Measurements from ENCODE around the gene IGFBP1. TPM values are rescaled to one million over a fixed set of nuclear protein-coding genes. Genes with fewer than 3 reads are reported as not detected.

IGFBP1 gene
- total and polyA plus RNA-seq, 9 of the 15 experiments (the other 6 are each of a cell fraction or from before 2014, with no cell fraction given): not detected

DNA sequence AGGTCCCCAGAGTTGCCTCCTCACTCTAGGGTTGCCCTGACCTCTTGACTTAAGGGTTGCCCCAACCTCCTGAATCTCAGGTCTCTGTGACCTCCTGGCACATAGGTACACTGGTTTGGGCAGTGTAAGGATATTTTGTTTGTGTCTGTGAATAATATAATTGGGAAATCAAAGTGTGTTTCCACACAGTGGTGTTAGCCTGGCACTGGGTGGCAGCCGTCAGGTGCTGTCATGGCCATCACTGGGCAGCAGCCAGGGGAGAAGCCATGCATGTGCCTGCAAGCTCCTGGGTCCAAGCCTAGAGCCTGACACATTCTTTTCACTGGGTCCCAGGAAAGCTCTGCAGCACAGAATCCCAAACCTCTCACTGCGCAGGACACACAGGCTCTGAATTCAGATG, 11.8 kb upstream of the IGFBP1 start (continued):
- TF ChIP-seq, protein P1, sequence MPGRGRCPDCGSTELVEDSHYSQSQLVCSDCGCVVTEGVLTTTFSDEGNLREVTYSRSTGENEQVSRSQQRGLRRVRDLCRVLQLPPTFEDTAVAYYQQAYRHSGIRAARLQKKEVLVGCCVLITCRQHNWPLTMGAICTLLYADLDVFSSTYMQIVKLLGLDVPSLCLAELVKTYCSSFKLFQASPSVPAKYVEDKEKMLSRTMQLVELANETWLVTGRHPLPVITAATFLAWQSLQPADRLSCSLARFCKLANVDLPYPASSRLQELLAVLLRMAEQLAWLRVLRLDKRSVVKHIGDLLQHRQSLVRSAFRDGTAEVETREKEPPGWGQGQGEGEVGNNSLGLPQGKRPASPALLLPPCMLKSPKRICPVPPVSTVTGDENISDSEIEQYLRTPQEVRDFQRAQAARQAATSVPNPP (IDR thresholded peaks at IDR 0.05; ENCODE audit: borderline replicate concordance, insufficient read depth, insufficient read length): no peak

DNA sequence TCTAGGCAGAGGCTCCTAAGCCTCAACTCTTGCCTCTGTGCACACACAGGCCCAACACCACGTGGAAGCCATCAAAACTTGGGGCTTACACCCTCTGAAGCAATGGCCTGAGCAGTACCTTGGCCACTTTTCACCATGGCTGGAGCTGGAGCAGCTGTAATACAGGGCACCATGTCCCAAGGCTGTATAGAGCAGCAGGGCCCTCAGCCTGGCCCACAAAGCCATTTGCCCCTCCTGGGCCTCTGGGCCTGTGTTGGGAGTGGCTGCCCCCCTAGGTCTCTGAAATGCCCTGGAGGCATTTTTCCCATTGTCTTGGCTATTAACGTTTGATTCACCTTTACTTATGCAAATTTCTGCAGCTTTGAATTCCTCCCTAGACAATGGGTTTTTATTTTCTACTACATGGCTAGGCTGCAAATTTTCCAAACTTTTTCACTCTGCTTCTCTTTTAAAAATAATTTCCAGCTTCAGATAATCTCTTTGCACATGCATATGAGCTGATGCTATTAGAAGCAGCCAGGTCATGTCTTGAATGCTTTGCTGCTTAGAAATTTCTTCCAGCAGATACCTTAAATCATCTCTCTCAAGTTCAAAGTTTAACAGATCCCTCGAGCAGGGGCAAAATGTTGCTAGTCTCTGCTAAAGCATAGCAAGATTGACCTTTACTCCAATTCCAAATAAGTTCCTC, 9.7 kb upstream of the IGFBP1 start:
- intact Hi-C loops (cut with micrococcal nuclease) (no loop called here), in situ Hi-C loops (cut with MboI) (no loop called here)
- Histone ChIP-seq H3K4me1 (replicated peaks in 1 of 2; ENCODE audit: control insufficient read depth in 2 of 2, insufficient read depth in 2 of 2, low read length in 2 of 2) (no peaks in the 10 kb centered on the region; a peak in 1 of 5 replicates), H3K9me1 (ENCODE audit: control insufficient read depth, insufficient read depth, low read length) (no peaks in the 10 kb centered on the region), H4K20me1 (replicated peaks; ENCODE audit: control insufficient read depth, insufficient read depth, low read length) (no peaks in the 10 kb centered on the region), H3K9ac (ENCODE audit: insufficient read depth in 1 of 2, low read depth in 2 of 2, low read length in 2 of 2) (no peak overlapping the region), H3K27me3 (ENCODE audit: control insufficient read depth in 2 of 2, insufficient read depth in 2 of 2, low read length in 2 of 2) (peaks cover 0 to 12% of the 10 kb centered on the region in 2 experiments; a peak in 1 of 5 replicates), H3K79me2 (ENCODE audit: control insufficient read depth, insufficient read depth, low read length) (no peaks in the 10 kb centered on the region), H3K36me3 (ENCODE audit: control insufficient read depth, insufficient read depth, low read length) (no peaks in the 10 kb centered on the region), H3K9me3 (replicated peaks; ENCODE audit: control insufficient read depth, insufficient read depth, low read depth, low read length) (no peaks in the 10 kb centered on the region), H2AFZ (ENCODE audit: low read depth, low read length) (no peak overlapping the region), H3K4me3 (no peak overlapping the region), H3K4me2 (ENCODE audit: insufficient read depth, low read length) (no peak overlapping the region), H3K27ac (ENCODE audit: extremely low read depth, low read depth, low read length) (no peak overlapping the region)
- FAIRE-seq (no peak), ATAC-seq (no peak), DNase-seq (ENCODE audit: extremely low read depth in 1 of 4, low spot score in 3 of 4) (no peak)
- POLR2A ChIA-PET: interaction anchor here (0.6 kb wide), 1 partner anchor 1359 kb away, joined by 3 read pairs; no protein-coding TSS in a partner anchor
- 2% methylated on average over 3 of the region's 3 CpGs for WGBS (ENCODE audit: insufficient coverage, low coverage, missing lambda C conversion rate)
- CTCF ChIA-PET (ENCODE audit: low intra/inter-chr PET ratio): no interaction called here
- BruUV-seq (replicated peaks): no TSS peak
- TF ChIP-seq ZC3H4 (CRISPR knock-in tag; IDR thresholded peaks at IDR 0.05; ENCODE audit: borderline replicate concordance) (no peak), NR1H2 (CRISPR knock-in tag; IDR thresholded peaks at IDR 0.05) (no peak), THRAP3 (IDR thresholded peaks at IDR 0.05; ENCODE audit: borderline replicate concordance) (no peak), ZBTB7A (IDR thresholded peaks at IDR 0.05; ENCODE audit: borderline replicate concordance, control insufficient read depth, low read depth, low read length) (no peak), OTX1 (CRISPR knock-in tag; IDR thresholded peaks at IDR 0.05) (no peak)
- TF ChIP-seq, protein P2, sequence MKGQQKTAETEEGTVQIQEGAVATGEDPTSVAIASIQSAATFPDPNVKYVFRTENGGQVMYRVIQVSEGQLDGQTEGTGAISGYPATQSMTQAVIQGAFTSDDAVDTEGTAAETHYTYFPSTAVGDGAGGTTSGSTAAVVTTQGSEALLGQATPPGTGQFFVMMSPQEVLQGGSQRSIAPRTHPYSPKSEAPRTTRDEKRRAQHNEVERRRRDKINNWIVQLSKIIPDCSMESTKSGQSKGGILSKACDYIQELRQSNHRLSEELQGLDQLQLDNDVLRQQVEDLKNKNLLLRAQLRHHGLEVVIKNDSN (CRISPR knock-in tag; IDR thresholded peaks at IDR 0.05): no peak
- TF ChIP-seq, protein P3, sequence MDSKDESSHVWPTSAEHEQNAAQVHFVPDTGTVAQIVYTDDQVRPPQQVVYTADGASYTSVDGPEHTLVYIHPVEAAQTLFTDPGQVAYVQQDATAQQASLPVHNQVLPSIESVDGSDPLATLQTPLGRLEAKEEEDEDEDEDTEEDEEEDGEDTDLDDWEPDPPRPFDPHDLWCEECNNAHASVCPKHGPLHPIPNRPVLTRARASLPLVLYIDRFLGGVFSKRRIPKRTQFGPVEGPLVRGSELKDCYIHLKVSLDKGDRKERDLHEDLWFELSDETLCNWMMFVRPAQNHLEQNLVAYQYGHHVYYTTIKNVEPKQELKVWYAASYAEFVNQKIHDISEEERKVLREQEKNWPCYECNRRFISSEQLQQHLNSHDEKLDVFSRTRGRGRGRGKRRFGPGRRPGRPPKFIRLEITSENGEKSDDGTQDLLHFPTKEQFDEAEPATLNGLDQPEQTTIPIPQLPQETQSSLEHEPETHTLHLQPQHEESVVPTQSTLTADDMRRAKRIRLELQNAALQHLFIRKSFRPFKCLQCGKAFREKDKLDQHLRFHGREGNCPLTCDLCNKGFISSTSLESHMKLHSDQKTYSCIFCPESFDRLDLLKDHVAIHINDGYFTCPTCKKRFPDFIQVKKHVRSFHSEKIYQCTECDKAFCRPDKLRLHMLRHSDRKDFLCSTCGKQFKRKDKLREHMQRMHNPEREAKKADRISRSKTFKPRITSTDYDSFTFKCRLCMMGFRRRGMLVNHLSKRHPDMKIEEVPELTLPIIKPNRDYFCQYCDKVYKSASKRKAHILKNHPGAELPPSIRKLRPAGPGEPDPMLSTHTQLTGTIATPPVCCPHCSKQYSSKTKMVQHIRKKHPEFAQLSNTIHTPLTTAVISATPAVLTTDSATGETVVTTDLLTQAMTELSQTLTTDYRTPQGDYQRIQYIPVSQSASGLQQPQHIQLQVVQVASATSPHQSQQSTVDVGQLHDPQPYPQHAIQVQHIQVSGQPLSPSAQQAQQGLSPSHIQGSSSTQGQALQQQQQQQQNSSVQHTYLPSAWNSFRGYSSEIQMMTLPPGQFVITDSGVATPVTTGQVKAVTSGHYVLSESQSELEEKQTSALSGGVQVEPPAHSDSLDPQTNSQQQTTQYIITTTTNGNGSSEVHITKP (IDR thresholded peaks at IDR 0.05; ENCODE audit: partially characterized antibody): no peak
- TF ChIP-seq, protein P4, sequence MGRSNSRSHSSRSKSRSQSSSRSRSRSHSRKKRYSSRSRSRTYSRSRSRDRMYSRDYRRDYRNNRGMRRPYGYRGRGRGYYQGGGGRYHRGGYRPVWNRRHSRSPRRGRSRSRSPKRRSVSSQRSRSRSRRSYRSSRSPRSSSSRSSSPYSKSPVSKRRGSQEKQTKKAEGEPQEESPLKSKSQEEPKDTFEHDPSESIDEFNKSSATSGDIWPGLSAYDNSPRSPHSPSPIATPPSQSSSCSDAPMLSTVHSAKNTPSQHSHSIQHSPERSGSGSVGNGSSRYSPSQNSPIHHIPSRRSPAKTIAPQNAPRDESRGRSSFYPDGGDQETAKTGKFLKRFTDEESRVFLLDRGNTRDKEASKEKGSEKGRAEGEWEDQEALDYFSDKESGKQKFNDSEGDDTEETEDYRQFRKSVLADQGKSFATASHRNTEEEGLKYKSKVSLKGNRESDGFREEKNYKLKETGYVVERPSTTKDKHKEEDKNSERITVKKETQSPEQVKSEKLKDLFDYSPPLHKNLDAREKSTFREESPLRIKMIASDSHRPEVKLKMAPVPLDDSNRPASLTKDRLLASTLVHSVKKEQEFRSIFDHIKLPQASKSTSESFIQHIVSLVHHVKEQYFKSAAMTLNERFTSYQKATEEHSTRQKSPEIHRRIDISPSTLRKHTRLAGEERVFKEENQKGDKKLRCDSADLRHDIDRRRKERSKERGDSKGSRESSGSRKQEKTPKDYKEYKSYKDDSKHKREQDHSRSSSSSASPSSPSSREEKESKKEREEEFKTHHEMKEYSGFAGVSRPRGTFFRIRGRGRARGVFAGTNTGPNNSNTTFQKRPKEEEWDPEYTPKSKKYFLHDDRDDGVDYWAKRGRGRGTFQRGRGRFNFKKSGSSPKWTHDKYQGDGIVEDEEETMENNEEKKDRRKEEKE (IDR thresholded peaks at IDR 0.05; ENCODE audit: borderline replicate concordance in 1 of 2, control insufficient read depth in 1 of 2, low read depth in 2 of 2, low read length in 1 of 2): no peak

Data from K562 (cell line).